GM12878 (cell line): Measurements from ENCODE around the gene GPSM3. TPM values are rescaled to one million over a fixed set of nuclear protein-coding genes. Genes with fewer than 3 reads are reported as not detected.
A peak's percentile ranks its signal among the peaks of the same experiment; 100 is the strongest.

Experiments used
- ATF7 ChIP-seq: fragments of 450-650 bp; IDR thresholded peaks from 2 replicates; pipeline ENCODE4 v1.6.1; 2016; ENCODE audit warnings: low read depth, mild to moderate bottlenecking
- BACH1 ChIP-seq: fragments of 450-650 bp; IDR thresholded peaks from 2 replicates; pipeline ENCODE4 v1.6.1; 2017; ENCODE audit warnings: mild to moderate bottlenecking, borderline replicate concordance
- CBX5 ChIP-seq: sonication (generic); IDR thresholded peaks from 2 replicates; pipeline ENCODE4 v1.6.1; 2016; ENCODE audit warnings: low read depth, moderate library complexity, mild to moderate bottlenecking, inconsistent platforms
- DPF2 ChIP-seq: fragments of 450-650 bp; IDR thresholded peaks from 2 replicates; pipeline ENCODE4 v1.6.1; 2017; ENCODE audit warnings: mild to moderate bottlenecking
- GATAD2B ChIP-seq: fragments of 450-650 bp; conservative IDR thresholded peaks from 2 replicates; pipeline ENCODE4 v1.6.1; 2017; ENCODE audit warnings: low read depth, mild to moderate bottlenecking, moderate library complexity
- HCFC1 ChIP-seq: fragments of 150-350 bp; IDR thresholded peaks from 2 replicates; pipeline ENCODE4 v1.6.1; 2014; ENCODE audit warnings: low read length
- HDGF ChIP-seq: fragments of 450-650 bp; IDR thresholded peaks from 2 replicates; pipeline ENCODE4 v1.6.1; 2016; ENCODE audit warnings: antibody characterized with exemption
- IKZF2 ChIP-seq, 2 experiments: fragments of 450-650 bp; IDR thresholded peaks; 2 replicates each; pipeline ENCODE4 v1.6.1; 2017; ENCODE audit warnings: mild to moderate bottlenecking in 2 of 2, moderate library complexity in 2 of 2
- MYC ChIP-seq: IDR thresholded peaks from 2 replicates; pipeline ENCODE4 v1.6.1; 2011; ENCODE audit warnings: mild to moderate bottlenecking, low read length, moderate library complexity, inconsistent platforms; ENCODE audit not compliant: insufficient read depth, insufficient replicate concordance, insufficient read length, severe bottlenecking
- NBN ChIP-seq: fragments of 450-650 bp; IDR thresholded peaks from 2 replicates; pipeline ENCODE4 v1.6.1; 2016
- NFIC ChIP-seq: IDR thresholded peaks from 2 replicates; pipeline ENCODE4 v1.6.1; 2012; ENCODE audit warnings: low read depth, mild to moderate bottlenecking, inconsistent platforms, low read length, moderate library complexity
- NR2F1 ChIP-seq: fragments of 450-650 bp; conservative IDR thresholded peaks from 2 replicates; pipeline ENCODE4 v1.6.1; 2017; ENCODE audit warnings: mild to moderate bottlenecking
- PAX5 ChIP-seq: IDR thresholded peaks from 2 replicates; pipeline ENCODE4 v1.6.1; 2011; ENCODE audit warnings: low read depth, low read length, borderline replicate concordance
- POLR2AphosphoS2 ChIP-seq: IDR thresholded peaks from 2 replicates; pipeline ENCODE4 v1.6.1; 2011; ENCODE audit warnings: low read depth, mild to moderate bottlenecking, low read length, improper control_type of control experiment, moderate library complexity
- POLR2AphosphoS5 ChIP-seq: IDR thresholded peaks from 2 replicates; pipeline ENCODE4 v1.6.1; 2011; ENCODE audit warnings: mild to moderate bottlenecking, low read length, inconsistent platforms
- POU2F2 ChIP-seq: IDR thresholded peaks from 3 replicates; pipeline ENCODE4 v1.6.1; 2011; ENCODE audit warnings: low read depth, mild to moderate bottlenecking, low read length, borderline replicate concordance
- RELA ChIP-seq: fragments of 450-650 bp; IDR thresholded peaks from 2 replicates; pipeline ENCODE4 v1.8.0; 2014; ENCODE audit warnings: borderline replicate concordance; ENCODE audit not compliant: partially characterized antibody
- SMAD5 ChIP-seq: IDR thresholded peaks from 2 replicates; pipeline ENCODE4 v1.6.1; 2016; ENCODE audit warnings: antibody characterized with exemption, low read depth
- SREBF1 ChIP-seq: IDR thresholded peaks from 2 replicates; pipeline ENCODE4 v1.6.1; 2012; ENCODE audit warnings: mild to moderate bottlenecking, low read length
- SRF ChIP-seq, 2 experiments: IDR thresholded peaks; 2 replicates each; pipeline ENCODE4 v1.6.1; 2011; ENCODE audit warnings: low read depth in 2 of 2, low read length in 2 of 2, mild to moderate bottlenecking in 1 of 2, moderate library complexity in 1 of 2
- STAT3 ChIP-seq: IDR thresholded peaks from 2 replicates; pipeline ENCODE4 v1.6.1; 2011; ENCODE audit warnings: low read depth, low read length, improper control_type of control experiment
- TAF1 ChIP-seq: IDR thresholded peaks from 2 replicates; pipeline ENCODE4 v1.6.1; 2011; ENCODE audit warnings: mild to moderate bottlenecking, low read depth, low read length, borderline replicate concordance
- TCF7 ChIP-seq: IDR thresholded peaks from 2 replicates; pipeline ENCODE4 v1.6.1; 2014; ENCODE audit warnings: antibody characterized with exemption, borderline replicate concordance
- ZNF274 ChIP-seq: IDR thresholded peaks from one replicate; pipeline ENCODE4 v1.8.0; 2011; ENCODE audit not compliant: insufficient read length, insufficient read depth
- polyA plus RNA-seq, 11 experiments: library from polyadenylated mRNA; depleted of rRNA in 4 of 11; unstranded in 6 of 11; stranded (reverse) in 5 of 11; fragments of >200 nt; fragmentation: Nextera tagmentation in 4 of 11; fragmentation: Illumina TruSeq in 1 of 11; extraction: Ambion mirVana in 4 of 11; extraction: Trizol in 1 of 11; gene quantifications; 1 replicate in 1 of 11; 2 replicates in 10 of 11; pipeline versions ENCODE4 v1.2.1 to v1.2.3, GENCODE V29; 2011 to 2016; ENCODE audit warnings: inconsistent platforms in 2 of 11, missing spikeins in 2 of 11, low read depth in 1 of 11
- total RNA-seq, 4 experiments: library from RNA; depleted of rRNA in 3 of 4; stranded (reverse); fragments of >200 nt in 3 of 4; fragmentation: Illumina TruSeq in 1 of 4; extraction: Trizol in 1 of 4; gene quantifications; 2 replicates each; pipeline versions ENCODE4 v1.2.1 to v1.2.3, GENCODE V29; 2013 to 2021
- TF ChIP-seq, protein P1 (sequence below): fragments of 450-650 bp; IDR thresholded peaks from 2 replicates; pipeline ENCODE4 v1.6.1; 2018; ENCODE audit warnings: mild to moderate bottlenecking, low read depth, moderate library complexity; ENCODE audit not compliant: partially characterized antibody
- TF ChIP-seq, protein P2 (sequence below): fragments of 450-650 bp; IDR thresholded peaks from 2 replicates; pipeline ENCODE4 v1.6.1; 2017; ENCODE audit warnings: mild to moderate bottlenecking, low read depth, inconsistent platforms; ENCODE audit not compliant: poor library complexity, severe bottlenecking
- TF ChIP-seq, protein P3 (sequence below): IDR thresholded peaks from 2 replicates; pipeline ENCODE4 v1.6.1; 2011; ENCODE audit warnings: mild to moderate bottlenecking, low read depth, low read length, moderate library complexity; ENCODE audit not compliant: insufficient replicate concordance

The GPSM3 gene
- total and polyA plus RNA-seq, 10 of the 15 experiments (the other 5 are each of a cell fraction or from before 2014, with no cell fraction given): 22.0 to 137 (median 113) TPM

DNA sequence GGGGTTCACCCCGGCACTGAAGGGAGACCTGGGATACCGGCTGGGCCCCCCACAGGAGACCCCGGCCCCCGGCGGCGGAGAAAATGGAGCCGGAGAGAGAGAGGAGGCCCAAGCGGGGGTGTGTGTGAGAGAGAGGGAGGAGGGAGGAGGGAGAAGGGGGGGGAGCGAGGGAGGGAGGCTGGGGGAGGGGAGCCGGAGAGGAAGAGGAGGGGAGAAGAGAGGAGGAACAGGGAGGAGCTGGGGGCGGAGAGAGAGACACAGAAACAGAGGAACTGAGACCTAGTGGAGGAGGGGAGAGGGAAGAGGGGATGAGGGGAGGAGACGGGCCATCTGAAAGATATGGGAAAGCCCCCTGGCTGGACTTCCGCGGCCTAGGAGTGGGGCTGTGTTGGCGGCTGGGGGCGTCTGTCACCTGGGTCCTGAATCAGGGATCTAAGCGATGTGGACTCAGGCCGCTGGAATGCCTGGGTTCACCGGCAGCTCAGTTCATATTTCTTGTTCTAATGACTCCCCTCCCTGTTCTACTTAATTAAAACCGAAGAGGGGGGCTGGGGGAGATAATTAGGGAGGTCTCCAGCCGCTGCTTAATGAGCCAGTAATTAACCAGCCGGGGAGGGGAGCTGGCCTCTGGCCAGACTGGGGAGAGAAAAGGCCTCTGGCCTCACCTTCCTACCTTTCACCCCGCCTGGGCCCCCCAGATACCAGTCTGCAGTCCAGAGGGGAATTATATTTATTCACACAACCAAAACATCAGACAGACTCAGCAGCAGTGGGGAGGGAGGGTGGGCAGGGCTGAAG, 2.2 kb downstream of the GPSM3 start, which contains the start of gene PBX2 (continued):
- TF ChIP-seq ZNF274 (no peak), STAT3 (no peak), DPF2 (peak; percentile 88), GATAD2B (peak; percentile 83), HDGF (peak; percentile 99), RELA (peak; percentile 89), IKZF2 (IDR thresholded peaks at IDR 0.05) (peak; percentile 93 to 96), BACH1 (peak; percentile 84), MYC (no peak), NR2F1 (0 out of 2 replicates have a peak, but pooled peaks have one; percentile 50), TAF1 (peak; percentile 25; the same call in 1 of the 2 replicates), SRF (IDR thresholded peaks at IDR 0.05; ENCODE audit: low read depth in 2 of 2, low read length in 2 of 2) (no peak), POLR2AphosphoS5 (peak; percentile 80; the same call in 1 of the 2 replicates), NBN (peak; percentile 99), TCF7 (no peak), SREBF1 (no peak), PAX5 (peak; percentile 73; the same call in 1 of the 2 replicates), POLR2AphosphoS2 (peak; percentile 70; the same call in 1 of the 2 replicates), POU2F2 (0 out of 3 replicates have a peak, but pooled peaks have one; percentile 21), HCFC1 (peak; percentile 46; the same call in 1 of the 2 replicates), CBX5 (no peak), ATF7 (peak; percentile 87), SMAD5 (no peak), NFIC (no peak)
- TF ChIP-seq, protein P1, sequence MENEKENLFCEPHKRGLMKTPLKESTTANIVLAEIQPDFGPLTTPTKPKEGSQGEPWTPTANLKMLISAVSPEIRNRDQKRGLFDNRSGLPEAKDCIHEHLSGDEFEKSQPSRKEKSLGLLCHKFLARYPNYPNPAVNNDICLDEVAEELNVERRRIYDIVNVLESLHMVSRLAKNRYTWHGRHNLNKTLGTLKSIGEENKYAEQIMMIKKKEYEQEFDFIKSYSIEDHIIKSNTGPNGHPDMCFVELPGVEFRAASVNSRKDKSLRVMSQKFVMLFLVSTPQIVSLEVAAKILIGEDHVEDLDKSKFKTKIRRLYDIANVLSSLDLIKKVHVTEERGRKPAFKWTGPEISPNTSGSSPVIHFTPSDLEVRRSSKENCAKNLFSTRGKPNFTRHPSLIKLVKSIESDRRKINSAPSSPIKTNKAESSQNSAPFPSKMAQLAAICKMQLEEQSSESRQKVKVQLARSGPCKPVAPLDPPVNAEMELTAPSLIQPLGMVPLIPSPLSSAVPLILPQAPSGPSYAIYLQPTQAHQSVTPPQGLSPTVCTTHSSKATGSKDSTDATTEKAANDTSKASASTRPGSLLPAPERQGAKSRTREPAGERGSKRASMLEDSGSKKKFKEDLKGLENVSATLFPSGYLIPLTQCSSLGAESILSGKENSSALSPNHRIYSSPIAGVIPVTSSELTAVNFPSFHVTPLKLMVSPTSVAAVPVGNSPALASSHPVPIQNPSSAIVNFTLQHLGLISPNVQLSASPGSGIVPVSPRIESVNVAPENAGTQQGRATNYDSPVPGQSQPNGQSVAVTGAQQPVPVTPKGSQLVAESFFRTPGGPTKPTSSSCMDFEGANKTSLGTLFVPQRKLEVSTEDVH: peak; percentile 73
- TF ChIP-seq, protein P2, sequence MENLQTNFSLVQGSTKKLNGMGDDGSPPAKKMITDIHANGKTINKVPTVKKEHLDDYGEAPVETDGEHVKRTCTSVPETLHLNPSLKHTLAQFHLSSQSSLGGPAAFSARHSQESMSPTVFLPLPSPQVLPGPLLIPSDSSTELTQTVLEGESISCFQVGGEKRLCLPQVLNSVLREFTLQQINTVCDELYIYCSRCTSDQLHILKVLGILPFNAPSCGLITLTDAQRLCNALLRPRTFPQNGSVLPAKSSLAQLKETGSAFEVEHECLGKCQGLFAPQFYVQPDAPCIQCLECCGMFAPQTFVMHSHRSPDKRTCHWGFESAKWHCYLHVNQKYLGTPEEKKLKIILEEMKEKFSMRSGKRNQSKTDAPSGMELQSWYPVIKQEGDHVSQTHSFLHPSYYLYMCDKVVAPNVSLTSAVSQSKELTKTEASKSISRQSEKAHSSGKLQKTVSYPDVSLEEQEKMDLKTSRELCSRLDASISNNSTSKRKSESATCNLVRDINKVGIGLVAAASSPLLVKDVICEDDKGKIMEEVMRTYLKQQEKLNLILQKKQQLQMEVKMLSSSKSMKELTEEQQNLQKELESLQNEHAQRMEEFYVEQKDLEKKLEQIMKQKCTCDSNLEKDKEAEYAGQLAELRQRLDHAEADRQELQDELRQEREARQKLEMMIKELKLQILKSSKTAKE: peak; percentile 77
- TF ChIP-seq, protein P3, sequence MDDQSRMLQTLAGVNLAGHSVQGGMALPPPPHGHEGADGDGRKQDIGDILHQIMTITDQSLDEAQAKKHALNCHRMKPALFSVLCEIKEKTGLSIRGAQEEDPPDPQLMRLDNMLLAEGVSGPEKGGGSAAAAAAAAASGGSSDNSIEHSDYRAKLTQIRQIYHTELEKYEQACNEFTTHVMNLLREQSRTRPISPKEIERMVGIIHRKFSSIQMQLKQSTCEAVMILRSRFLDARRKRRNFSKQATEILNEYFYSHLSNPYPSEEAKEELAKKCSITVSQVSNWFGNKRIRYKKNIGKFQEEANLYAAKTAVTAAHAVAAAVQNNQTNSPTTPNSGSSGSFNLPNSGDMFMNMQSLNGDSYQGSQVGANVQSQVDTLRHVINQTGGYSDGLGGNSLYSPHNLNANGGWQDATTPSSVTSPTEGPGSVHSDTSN: peak; percentile 40
